Measurements from ENCODE around the gene SMAD6. TPM values are rescaled to one million over a fixed set of nuclear protein-coding genes. Genes with fewer than 3 reads are reported as not detected.

SMAD6 gene
- total and polyA plus RNA-seq, 9 of the 15 experiments (the other 6 are each of a cell fraction or from before 2014, with no cell fraction given): 0.10 to 15.5 (median 3.7) TPM

DNA sequence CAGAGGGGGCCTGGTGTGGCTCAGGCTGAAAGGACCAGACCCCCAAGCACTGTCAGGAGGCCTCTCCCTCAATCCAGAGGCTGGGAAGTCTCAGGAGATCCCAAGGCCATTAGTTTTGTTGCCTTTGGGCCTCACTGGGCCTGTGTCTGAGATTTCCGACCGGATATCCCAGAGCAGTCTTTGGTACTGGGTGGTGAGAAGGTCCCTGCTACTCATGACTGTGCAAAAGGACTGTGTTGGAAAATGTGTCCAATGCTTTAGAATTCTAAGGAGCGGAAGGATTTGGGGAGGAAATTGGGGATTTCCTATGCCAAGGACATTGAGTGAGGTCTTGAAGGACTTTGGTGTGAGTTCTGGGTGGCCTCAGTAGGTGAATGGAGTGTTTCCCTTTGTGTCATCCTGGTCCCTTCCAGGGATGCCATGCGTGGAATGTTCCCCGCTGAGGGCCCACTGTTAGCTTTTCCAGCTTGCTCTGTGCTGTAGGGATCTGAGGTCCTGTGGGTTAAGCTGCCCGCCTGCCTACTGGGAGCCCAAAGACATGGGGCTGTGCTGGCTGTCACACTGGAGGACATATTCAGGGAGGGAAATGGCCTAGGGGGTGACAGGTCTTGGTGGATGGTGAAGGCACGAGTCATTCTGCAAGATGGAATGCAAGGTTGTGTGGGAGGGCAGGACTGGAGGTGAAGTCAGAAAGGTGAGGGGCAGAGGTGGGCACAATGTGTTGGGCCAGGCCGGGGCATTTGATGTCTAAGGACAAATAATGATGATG is 16.4 kb downstream of the SMAD6 start (continued):
- no peak for TF ChIP-seq TFAP4 (CRISPR knock-in tag; IDR thresholded peaks at IDR 0.05; ENCODE audit: borderline replicate concordance)
- TF ChIP-seq DACH1 (IDR thresholded peaks at IDR 0.05; ENCODE audit: partially characterized antibody): no peak
- TF ChIP-seq ZBTB43 (CRISPR knock-in tag; IDR thresholded peaks at IDR 0.05): no peak
- no peak for TF ChIP-seq YBX1 (IDR thresholded peaks at IDR 0.05)
- no peak for TF ChIP-seq ZNF507 (tag; conservative IDR thresholded peaks at IDR 0.05)
- TF ChIP-seq ZNF76 (CRISPR knock-in tag; IDR thresholded peaks at IDR 0.05; ENCODE audit: borderline replicate concordance): no peak
- no peak for TF ChIP-seq CC2D1A (IDR thresholded peaks at IDR 0.05)
- no peak for TF ChIP-seq ZFX (CRISPR knock-in tag; IDR thresholded peaks at IDR 0.05)
- no peak for TF ChIP-seq MAX (CRISPR knock-in tag; IDR thresholded peaks at IDR 0.05)
- TF ChIP-seq PTTG1 (tag; IDR thresholded peaks at IDR 0.05; ENCODE audit: low read depth): no peak
- no peak for TF ChIP-seq KDM4B (IDR thresholded peaks at IDR 0.05; ENCODE audit: borderline replicate concordance in 2 of 2, low read depth in 1 of 2)

All from K562 (cell line).